Measurements from ENCODE around the gene CRYZ. TPM values are rescaled to one million over a fixed set of nuclear protein-coding genes. Genes with fewer than 3 reads are reported as not detected.
A peak's percentile ranks its signal among the peaks of the same experiment; 100 is the strongest.
"Not testable (repeated sequence)": the region's sequence is repeated elsewhere in the genome, so short reads cannot be mapped to it uniquely, and the experiment has no call there.

Gene CRYZ, protein sequence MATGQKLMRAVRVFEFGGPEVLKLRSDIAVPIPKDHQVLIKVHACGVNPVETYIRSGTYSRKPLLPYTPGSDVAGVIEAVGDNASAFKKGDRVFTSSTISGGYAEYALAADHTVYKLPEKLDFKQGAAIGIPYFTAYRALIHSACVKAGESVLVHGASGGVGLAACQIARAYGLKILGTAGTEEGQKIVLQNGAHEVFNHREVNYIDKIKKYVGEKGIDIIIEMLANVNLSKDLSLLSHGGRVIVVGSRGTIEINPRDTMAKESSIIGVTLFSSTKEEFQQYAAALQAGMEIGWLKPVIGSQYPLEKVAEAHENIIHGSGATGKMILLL
- total RNA-seq, result 18.6 and 20.0 TPM in 2 replicates

DNA sequence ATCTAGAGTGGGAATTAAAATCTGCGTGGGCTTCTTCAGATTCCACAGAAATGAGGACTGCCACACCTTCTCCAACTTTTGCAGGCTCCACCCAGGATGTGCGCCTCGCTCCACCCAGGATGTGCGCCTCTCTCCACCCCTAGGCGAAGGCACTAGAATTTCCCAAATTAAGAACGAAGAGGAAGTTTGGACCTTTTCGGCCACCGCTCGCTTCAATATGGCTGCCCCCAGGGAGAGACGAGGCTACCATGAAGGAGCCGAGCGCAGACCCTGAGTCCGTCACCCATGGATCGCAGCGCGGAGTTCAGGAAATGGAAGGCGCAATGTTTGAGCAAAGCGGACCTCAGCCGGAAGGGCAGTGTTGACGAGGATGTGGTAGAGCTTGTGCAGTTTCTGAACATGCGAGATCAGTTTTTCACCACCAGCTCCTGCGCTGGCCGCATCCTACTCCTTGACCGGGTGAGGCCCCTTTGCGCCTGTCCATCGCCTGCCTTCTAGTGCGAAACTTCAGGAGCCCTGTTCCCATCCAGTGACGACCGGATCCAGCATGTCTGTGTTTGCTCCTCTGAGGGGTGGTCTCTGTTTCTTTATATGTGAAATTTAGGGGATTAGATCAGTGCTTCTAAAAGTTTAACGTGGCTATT is at the start of gene CRYZ, which contains the start of gene TYW3:
CRYZ (minus strand) TSS at position 91 of the 644 bp plus-strand sequence. CDS start 8,229 bp downstream, outside the sequence.
TYW3 (plus strand) TSS at position 193 of the 644 bp plus-strand sequence; CDS start at position 286, 93 bp downstream.
- Mint-ChIP-seq H3K9me3 (peaks cover 10% of the 10 kb centered on the region), H3K36me3 (ENCODE audit: low read depth) (peaks cover 22% of the 10 kb centered on the region), H3K27me3 (no peaks in the 10 kb centered on the region), H3K4me3 (peak within 1 kb of the TSS; percentile 96), H3K27ac (peak within 1 kb of the TSS; percentile 99), H3K4me1 (peaks cover 35% of the 10 kb centered on the region)
- intact Hi-C loops (cut with micrococcal nuclease), result loop anchor here (1.0 to 5.0 kb wide), 4 partner anchors 31 to 1054 kb away; partner anchors contain the start of genes ACADM, FPGT, LRRIQ3 and RABGGTB
- peak; percentile 96 for DNase-seq

DNA sequence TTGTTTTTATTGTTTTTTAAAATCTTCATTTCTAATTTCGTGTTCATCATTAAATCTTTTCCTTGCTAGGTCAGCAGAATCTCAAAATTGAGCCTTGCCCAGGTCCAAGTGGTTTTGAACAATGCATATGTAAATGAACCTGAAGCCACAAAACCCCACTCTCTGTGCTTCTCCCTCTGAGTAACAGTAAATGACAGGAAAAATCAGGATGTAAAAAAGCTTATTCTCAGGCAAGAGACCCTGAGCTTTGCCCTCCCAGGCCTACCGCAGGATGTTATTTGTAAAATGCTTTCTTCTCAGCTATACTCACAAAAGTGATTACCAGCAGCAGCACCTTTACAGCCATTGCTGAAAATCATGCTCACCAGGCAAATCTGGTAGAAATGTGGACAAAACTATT is 47.7 kb upstream of the CRYZ start:
- Mint-ChIP-seq H3K27me3 (peaks cover 7% of the 10 kb centered on the region), H3K9me3 (no peaks in the 10 kb centered on the region), H3K4me1 (no peaks in the 10 kb centered on the region), H3K4me3 (no peak overlapping the region), H3K27ac (no peak overlapping the region), H3K36me3 (ENCODE audit: low read depth) (no peaks in the 10 kb centered on the region)
- no peak for DNase-seq
- intact Hi-C loops (cut with micrococcal nuclease), result no loop called here

DNA sequence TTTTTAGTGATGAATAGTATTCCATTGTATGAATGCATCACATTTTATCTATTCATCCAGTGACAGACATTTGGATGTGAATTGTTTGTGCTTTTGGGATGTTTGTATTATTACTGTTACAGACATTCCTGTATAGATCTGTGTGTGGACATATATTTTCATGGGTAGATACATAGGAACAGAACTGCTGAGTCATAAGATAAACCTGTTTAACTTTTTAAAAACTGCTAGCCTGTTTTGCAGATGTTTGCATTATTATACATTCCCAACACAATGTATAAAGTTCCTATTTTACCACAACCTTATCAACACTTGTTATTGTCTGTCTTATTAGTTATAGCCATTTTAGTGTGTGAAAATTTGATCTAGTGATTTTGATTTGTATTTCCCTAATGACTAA is 46.9 kb upstream of the CRYZ start:
- Mint-ChIP-seq H3K4me1 (no peaks in the 10 kb centered on the region), H3K4me3 (no peak overlapping the region), H3K36me3 (ENCODE audit: low read depth) (no peaks in the 10 kb centered on the region), H3K9me3 (no peaks in the 10 kb centered on the region), H3K27ac (no peak overlapping the region), H3K27me3 (peaks cover 7% of the 10 kb centered on the region)
- intact Hi-C loops (cut with micrococcal nuclease), result loop anchor here (10.0 kb wide), 1 partner anchor 355 kb away; the partner anchor contains the start of gene LHX8
- no peak for DNase-seq

DNA sequence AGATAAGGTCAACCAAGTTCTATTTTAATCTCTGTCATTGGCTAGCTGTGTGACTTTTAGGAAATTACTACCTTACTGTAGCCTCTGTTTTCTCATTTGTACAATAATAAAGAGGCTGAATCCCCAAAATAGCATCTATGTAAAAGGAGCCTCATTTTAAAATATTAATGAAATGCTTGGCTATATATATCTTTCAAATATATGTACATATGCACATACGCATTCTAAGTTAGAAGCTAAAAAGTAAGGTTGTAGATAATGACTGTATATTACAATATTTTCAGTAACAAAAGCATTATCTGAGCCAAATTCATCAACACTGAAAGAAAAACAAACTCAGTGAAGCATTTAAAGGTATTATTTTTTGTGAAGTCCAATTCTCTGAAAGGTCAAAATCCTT is 44.7 kb upstream of the CRYZ start:
- H3K27me3 Mint-ChIP-seq, result peaks cover 11% of the 10 kb centered on the region
- H3K4me3 Mint-ChIP-seq, result no peak overlapping the region
- intact Hi-C loops (cut with micrococcal nuclease), result loop anchor here (10.0 kb wide), 1 partner anchor 357 kb away; the partner anchor contains the start of gene LHX8

DNA sequence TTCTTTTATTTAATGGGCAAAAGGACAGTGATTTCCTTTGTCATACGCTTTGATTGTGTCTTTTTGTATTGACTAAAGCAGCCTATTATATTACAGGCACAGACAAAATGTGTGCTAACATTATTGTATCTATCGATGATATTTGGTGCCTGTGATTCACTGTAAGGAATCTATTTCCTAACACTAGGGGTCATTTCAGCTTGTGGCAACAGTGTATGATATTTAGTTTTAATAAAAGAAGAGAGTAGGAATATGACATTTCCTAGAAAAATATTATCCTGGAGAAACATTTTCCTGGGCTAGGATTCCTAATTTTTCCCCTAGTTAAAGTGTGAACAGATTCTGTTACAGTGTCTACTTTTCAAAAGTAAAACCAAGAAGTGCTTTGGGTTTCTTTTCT is 42.9 kb upstream of the CRYZ start:
- H3K4me1 Mint-ChIP-seq, result no peaks in the 10 kb centered on the region
- H3K36me3 Mint-ChIP-seq (ENCODE audit: low read depth), result no peaks in the 10 kb centered on the region
- H3K9me3 Mint-ChIP-seq, result no peaks in the 10 kb centered on the region
- no peak for DNase-seq
- intact Hi-C loops (cut with micrococcal nuclease), result loop anchor here (10.0 kb wide), 1 partner anchor 359 kb away; the partner anchor contains the start of gene LHX8
- H3K27me3 Mint-ChIP-seq, result peaks cover 14% of the 10 kb centered on the region
- no peak overlapping the region for H3K27ac Mint-ChIP-seq
- H3K4me3 Mint-ChIP-seq, result no peak overlapping the region

More for the DNA sequence above, 44.7 kb upstream of the CRYZ start:
- DNase-seq, result no peak
- no peaks in the 10 kb centered on the region for H3K36me3 Mint-ChIP-seq (ENCODE audit: low read depth)
- H3K9me3 Mint-ChIP-seq, result no peaks in the 10 kb centered on the region
- no peak overlapping the region for H3K27ac Mint-ChIP-seq
- no peaks in the 10 kb centered on the region for H3K4me1 Mint-ChIP-seq

DNA sequence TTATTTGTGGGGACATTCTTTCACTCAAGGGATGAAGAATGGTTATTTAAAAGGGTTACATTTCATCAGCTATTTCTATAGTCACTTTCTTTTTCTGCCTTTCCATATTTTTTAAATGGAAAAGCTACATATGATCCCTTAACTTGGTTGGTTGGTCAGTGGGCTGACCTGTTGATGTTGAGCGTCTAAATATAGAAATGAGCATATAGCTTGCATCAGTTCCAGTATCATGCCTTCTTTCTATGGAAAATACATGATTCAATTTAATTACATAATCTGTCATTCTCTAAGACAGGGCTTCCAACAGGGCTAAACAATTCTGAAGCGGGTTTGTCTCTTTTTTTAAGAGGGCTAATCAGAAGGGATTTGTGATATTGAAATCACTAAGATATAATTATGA is 40.7 kb upstream of the CRYZ start:
- Mint-ChIP-seq H3K27me3 (peaks cover 10% of the 10 kb centered on the region), H3K4me3 (no peak overlapping the region), H3K4me1 (no peaks in the 10 kb centered on the region), H3K27ac (no peak overlapping the region), H3K36me3 (ENCODE audit: low read depth) (no peaks in the 10 kb centered on the region), H3K9me3 (no peaks in the 10 kb centered on the region)
- intact Hi-C loops (cut with micrococcal nuclease), result loop anchor here (10.0 kb wide), 1 partner anchor 361 kb away; the partner anchor contains the start of gene LHX8
- no peak for DNase-seq

DNA sequence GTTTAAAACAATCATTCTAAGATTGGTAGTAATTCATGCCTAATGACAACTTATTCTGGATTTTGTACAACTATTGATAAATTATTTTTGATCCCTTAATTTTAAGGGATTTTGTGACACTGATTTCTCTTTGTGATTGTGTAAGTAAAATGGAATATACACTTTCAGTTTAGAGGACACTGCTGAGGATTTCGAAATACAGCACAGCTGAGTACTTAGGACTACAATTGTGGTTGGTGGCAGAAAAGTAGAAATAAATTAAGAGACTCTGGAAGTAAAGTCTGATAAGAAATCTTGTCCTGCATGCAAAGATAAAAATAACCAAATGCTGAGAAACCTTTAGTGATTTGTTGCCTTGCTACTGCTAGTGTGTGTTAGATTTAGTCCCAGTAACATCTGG is 40.1 kb upstream of the CRYZ start:
- DNase-seq, result no peak
- Mint-ChIP-seq H3K27ac (no peak overlapping the region), H3K4me3 (no peak overlapping the region), H3K27me3 (peaks cover 10% of the 10 kb centered on the region), H3K9me3 (no peaks in the 10 kb centered on the region), H3K4me1 (no peaks in the 10 kb centered on the region), H3K36me3 (ENCODE audit: low read depth) (no peaks in the 10 kb centered on the region)
- intact Hi-C loops (cut with micrococcal nuclease), result loop anchor here (10.0 kb wide), 1 partner anchor 362 kb away; the partner anchor contains the start of gene LHX8

DNA sequence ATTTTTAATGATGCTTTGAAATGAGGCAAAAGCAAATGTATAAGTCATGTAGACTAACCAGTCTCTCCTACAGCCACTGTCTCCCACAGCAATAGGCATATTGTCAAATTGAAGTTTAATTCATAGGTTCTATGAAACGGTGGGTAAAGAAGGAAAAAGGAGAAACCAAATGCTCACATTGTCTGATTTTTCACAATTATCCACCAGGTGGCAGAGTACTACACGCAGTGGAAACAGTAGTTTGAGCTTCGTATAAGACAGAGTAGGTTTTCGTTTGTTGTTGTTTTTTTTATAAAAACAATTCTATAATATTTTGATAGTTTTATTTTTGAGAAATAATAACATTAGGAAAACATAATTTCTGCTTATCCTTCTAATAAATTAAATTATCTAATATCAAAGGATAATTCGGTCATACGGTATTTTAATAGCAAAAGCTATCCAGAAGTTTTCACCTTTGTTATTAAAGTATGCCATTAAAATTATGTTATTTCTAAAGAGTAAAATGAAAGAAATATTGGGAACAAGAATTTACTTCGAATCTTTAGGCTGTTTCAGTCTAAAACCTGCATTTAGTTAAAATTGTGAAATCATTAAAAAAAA is 39.2 kb upstream of the CRYZ start:
- Mint-ChIP-seq H3K27me3 (peaks cover 10% of the 10 kb centered on the region), H3K27ac (no peak overlapping the region), H3K4me3 (no peak overlapping the region), H3K36me3 (ENCODE audit: low read depth) (no peaks in the 10 kb centered on the region), H3K9me3 (no peaks in the 10 kb centered on the region), H3K4me1 (no peaks in the 10 kb centered on the region)
- intact Hi-C loops (cut with micrococcal nuclease), result loop anchor here (10.0 kb wide), 1 partner anchor 363 kb away; the partner anchor contains the start of gene LHX8
- DNase-seq, result peak; percentile 74

DNA sequence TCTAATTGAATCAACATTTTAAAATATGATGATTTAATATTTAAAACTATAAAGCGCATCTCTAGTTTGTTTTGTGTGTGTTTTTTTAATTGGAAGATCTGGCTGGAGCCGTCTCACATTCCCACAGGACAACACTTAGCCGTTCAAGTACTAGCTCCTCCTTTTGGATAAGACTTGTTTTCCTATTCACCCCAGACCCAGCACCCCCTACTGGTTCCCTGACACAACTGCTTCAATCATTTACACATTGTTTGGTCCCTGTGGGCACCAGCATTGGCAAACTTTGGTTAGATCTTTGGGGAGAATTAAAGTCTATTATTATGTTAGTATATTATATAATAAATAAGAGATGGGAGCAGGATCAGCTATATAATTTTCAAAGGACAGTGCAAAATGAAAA is 34.6 kb upstream of the CRYZ start:
- DNase-seq, result no peak
- Mint-ChIP-seq H3K9me3 (no peaks in the 10 kb centered on the region), H3K36me3 (ENCODE audit: low read depth) (peaks cover 16% of the 10 kb centered on the region), H3K27me3 (peaks cover 3% of the 10 kb centered on the region), H3K4me3 (no peak overlapping the region), H3K27ac (peak overlapping the region; percentile 58), H3K4me1 (peaks cover 4% of the 10 kb centered on the region)
- intact Hi-C loops (cut with micrococcal nuclease), result no loop called here

DNA sequence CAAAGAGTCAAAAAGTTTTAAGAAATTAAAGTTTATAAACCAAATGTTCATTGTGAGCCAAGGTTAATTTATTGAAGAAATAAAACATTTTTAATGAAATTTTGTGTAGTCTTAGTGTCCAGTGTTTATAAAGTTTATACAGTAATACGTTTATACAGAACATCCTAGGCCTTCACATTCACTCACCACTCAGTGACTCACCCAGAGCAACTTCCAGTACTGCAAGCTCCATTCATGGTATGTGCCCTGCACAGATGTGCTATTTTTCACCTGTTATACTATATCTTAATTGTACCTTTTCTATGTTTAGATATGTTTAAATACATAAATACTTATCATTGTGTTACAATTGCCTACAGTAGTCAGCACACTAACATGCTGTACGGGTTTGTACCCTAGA is 33.7 kb upstream of the CRYZ start:
- Mint-ChIP-seq H3K27ac (no peak overlapping the region), H3K36me3 (ENCODE audit: low read depth) (peaks cover 24% of the 10 kb centered on the region), H3K4me1 (peaks cover 4% of the 10 kb centered on the region), H3K9me3 (no peaks in the 10 kb centered on the region), H3K27me3 (peaks cover 3% of the 10 kb centered on the region), H3K4me3 (no peak overlapping the region)
- DNase-seq, result no peak
- intact Hi-C loops (cut with micrococcal nuclease), result no loop called here

DNA sequence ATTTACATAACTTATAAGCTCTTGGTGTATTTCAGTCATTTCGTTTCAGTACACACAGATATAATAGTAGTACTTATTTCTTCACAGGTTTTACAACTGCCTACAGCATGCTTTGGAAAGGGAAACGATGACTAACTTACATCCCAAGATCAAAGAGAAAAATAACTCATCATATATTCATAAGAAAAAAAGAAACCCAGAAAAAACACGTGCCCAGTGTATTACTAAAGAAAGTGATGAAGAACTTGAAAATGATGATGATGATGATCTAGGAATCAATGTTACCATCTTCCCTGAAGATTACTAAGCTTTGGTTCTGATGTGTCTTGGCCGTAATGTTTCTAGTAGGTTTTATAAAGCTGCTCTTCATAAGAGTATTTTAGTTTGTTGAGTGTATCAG is 31.0 kb upstream of the CRYZ start:
- peaks cover 45% of the 10 kb centered on the region for H3K36me3 Mint-ChIP-seq (ENCODE audit: low read depth)
- H3K9me3 Mint-ChIP-seq, result peaks cover 2% of the 10 kb centered on the region
- H3K27ac Mint-ChIP-seq, result peak overlapping the region; percentile 45
- peaks cover 4% of the 10 kb centered on the region for H3K4me1 Mint-ChIP-seq
- DNase-seq, result no peak
- no peak overlapping the region for H3K4me3 Mint-ChIP-seq
- intact Hi-C loops (cut with micrococcal nuclease), result loop anchor here (1.0 kb wide), 1 partner anchor 31 kb away; the partner anchor contains the start of genes CRYZ and TYW3
- H3K27me3 Mint-ChIP-seq, result no peaks in the 10 kb centered on the region

DNA sequence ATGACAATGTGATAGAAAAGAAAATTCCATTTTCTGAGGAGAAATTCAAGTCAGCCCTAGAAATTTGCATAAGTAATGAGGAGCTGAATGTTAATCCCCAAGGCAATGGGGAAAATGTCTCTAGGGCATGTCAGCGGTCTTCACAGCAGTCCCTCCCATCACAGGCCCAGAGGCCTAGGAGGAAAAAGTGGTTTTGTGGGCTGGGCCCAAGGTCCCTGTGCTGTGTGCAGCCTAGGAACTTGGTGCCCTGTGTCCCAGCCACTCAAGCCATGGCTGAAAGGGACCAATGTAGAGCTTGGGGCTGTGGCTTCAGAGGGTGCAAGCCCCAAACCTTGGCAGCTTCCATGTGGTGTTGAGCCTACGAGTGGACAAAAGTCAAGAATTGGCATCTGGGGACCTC is 23.8 kb upstream of the CRYZ start:
- intact Hi-C loops (cut with micrococcal nuclease); H3K4me1 Mint-ChIP-seq; H3K4me3 Mint-ChIP-seq; H3K27me3 Mint-ChIP-seq; H3K27ac Mint-ChIP-seq; DNase-seq: not testable (repeated sequence)
- peaks cover 81% of the 10 kb centered on the region for H3K36me3 Mint-ChIP-seq (ENCODE audit: low read depth)
- peaks cover 23% of the 10 kb centered on the region for H3K9me3 Mint-ChIP-seq

DNA sequence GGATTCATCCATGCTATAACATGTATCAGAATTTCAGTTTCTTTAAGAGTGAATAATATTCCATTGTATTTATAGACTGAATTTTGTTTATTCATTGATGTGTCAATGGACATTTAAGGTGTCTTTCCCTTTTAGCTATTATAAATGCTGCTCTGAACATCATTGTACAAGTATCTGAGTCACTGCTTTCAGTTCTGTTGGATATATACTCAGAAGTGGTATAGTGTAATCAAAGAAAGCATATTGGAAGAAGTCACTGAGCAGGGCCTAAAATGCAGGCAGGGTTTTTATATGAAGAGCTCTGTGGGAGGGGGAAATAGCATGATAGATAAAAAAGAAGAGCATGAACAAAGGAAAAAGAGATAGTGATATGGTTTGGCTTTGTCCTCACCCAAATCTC is 22.6 kb upstream of the CRYZ start:
- Mint-ChIP-seq H3K36me3 (ENCODE audit: low read depth) (peaks cover 77% of the 10 kb centered on the region), H3K27me3 (no peaks in the 10 kb centered on the region), H3K9me3 (peaks cover 23% of the 10 kb centered on the region), H3K4me3 (no peak overlapping the region), H3K27ac (no peak overlapping the region), H3K4me1 (no peaks in the 10 kb centered on the region)
- DNase-seq, result no peak
- intact Hi-C loops (cut with micrococcal nuclease), result no loop called here

DNA sequence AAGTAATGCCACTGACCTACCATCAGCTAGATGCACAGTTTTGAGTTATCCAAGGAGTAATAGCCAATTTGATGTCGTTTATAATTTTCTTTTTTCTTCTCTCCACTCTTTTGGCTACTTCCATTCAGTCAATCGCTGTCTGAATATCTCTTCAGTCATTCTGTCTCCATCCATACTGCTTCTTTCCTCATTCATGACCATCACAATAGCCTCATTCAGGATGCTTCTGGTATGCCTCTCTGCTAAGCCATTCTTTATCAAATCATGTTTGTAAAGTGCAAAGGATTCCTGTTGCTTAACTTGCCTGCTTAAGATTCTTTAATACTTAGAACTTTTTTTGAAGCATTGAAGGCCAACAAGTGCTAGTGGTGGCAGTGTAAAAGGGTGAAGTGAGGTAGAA is 20.3 kb upstream of the CRYZ start:
- no peak for DNase-seq
- Mint-ChIP-seq H3K4me1 (no peaks in the 10 kb centered on the region), H3K36me3 (ENCODE audit: low read depth) (peaks cover 74% of the 10 kb centered on the region)

More for the DNA sequence above, 20.3 kb upstream of the CRYZ start:
- Mint-ChIP-seq H3K9me3 (peaks cover 19% of the 10 kb centered on the region), H3K4me3 (no peak overlapping the region), H3K27ac (no peak overlapping the region), H3K27me3 (no peaks in the 10 kb centered on the region)
- intact Hi-C loops (cut with micrococcal nuclease), result no loop called here

All from activated CD4-positive, alpha-beta T cell treated with anti-CD3 and anti-CD28 coated beads, Interleukin-2, amount 10 ng/mL, durations not matched to agents 24 days and 14 days (primary cell).